Stimulated activated CD8-positive, alpha-beta memory T cell treated with anti-CD3 and anti-CD28 coated beads, Interleukin-4, amount 100 ng/mL, for 1 hour (primary cell): Measurements from ENCODE around the gene OPRM1.

Experiments used
- DNase-seq, 2 donors: peaks; one replicate each; pipeline ENCODE4 v3.0.0-alpha.2; 2020; ENCODE audit warnings: low read depth in 2 of 2, low spot score in 1 of 2

Gene OPRM1

GRCh38 chr6:154274168-154274567, 235.1 kb downstream of the OPRM1 start:
- no peak for DNase-seq

- DNase-seq = no peak
Observed at GRCh38 chr6:154276810-154277628, 238.0 kb downstream of the OPRM1 start.

GRCh38 chr6:154277629-154278017, 238.6 kb downstream of the OPRM1 start:
- DNase-seq = no peak

GRCh38 chr6:154280521-154280920, 241.5 kb downstream of the OPRM1 start:
- no peak for DNase-seq

GRCh38 chr6:154284313-154284853, 245.3 kb downstream of the OPRM1 start:
- DNase-seq = no peak

GRCh38 chr6:154285826-154286225, 246.8 kb downstream of the OPRM1 start:
- DNase-seq = no peak

GRCh38 chr6:154289818-154290508, 250.9 kb downstream of the OPRM1 start:
- no peak for DNase-seq

- no peak for DNase-seq
Observed at GRCh38 chr6:154292066-154292465, 253.0 kb downstream of the OPRM1 start.

GRCh38 chr6:154292855-154293519, 253.9 kb downstream of the OPRM1 start:
- no peak for DNase-seq

GRCh38 chr6:154295733-154296132, 256.7 kb downstream of the OPRM1 start:
- DNase-seq = no peak
